ENCODE results near the gene RPS16. TPM values are rescaled to one million over a fixed set of nuclear protein-coding genes. Genes with fewer than 3 reads are reported as not detected.

Gene RPS16
- total RNA-seq, 4 donors from 2014 or later, result 1,066 to 1,636 (median 1,467) TPM

GRCh38 chr19:39407660-39408391 is 27.9 kb downstream of the RPS16 start:
- TF ChIP-seq POLR2A (IDR thresholded peaks at IDR 0.05) (peak; percentile 16 to 55), CTCF (IDR thresholded peaks at IDR 0.05 in 4 of 5, conservative IDR thresholded peaks at IDR 0.05 in 1 of 5) (no peak)
- H3K9me3 ChIP-seq, result no peaks in the 10 kb centered on the region
- DNase-seq (peak; percentile 22 to 67), ATAC-seq (no peak)
- no peaks in the 10 kb centered on the region for H3K27me3 ChIP-seq
- peaks cover 31 to 47% of the 10 kb centered on the region in 2 donors for H3K4me1 ChIP-seq
- peak overlapping the region; percentile 98 to 100 (median 100) for H3K27ac ChIP-seq
- intact Hi-C loops (cut with DNase I; ENCODE audit: low total_unique reads), result loop anchor here (10.0 kb wide), 5 partner anchors 573 to 1033 kb away; partner anchors contain the start of genes AKT2, ECH1, PSMD8 and SERTAD1
- H3K36me3 ChIP-seq, result peaks cover 6 to 23% of the 10 kb centered on the region in 2 donors
- peak overlapping the region; percentile 80 to 99 (median 94) for H3K4me3 ChIP-seq
- in situ Hi-C loops (cut with MboI; ENCODE audit: low sequenced_read_pairs in 4 of 4), result no loop called here

- intact Hi-C loops (cut with DNase I; ENCODE audit: low total_unique reads), result loop anchor here (10.0 kb wide), 5 partner anchors 573 to 1033 kb away; partner anchors contain the start of genes AKT2, ECH1, PSMD8 and SERTAD1
- H3K4me1 ChIP-seq, result peaks cover 32 to 47% of the 10 kb centered on the region in 2 donors
- ATAC-seq, result no peak
- in situ Hi-C loops (cut with MboI; ENCODE audit: low sequenced_read_pairs in 4 of 4), result no loop called here
- H3K27ac ChIP-seq, result peak overlapping the region; percentile 98 to 100 (median 100)
- no peaks in the 10 kb centered on the region for H3K9me3 ChIP-seq
- H3K27me3 ChIP-seq, result no peaks in the 10 kb centered on the region
- peak overlapping the region; percentile 80 to 99 (median 94) for H3K4me3 ChIP-seq
- TF ChIP-seq POLR2A (IDR thresholded peaks at IDR 0.05) (no peak), CTCF (IDR thresholded peaks at IDR 0.05 in 4 of 5, conservative IDR thresholded peaks at IDR 0.05 in 1 of 5) (no peak)
- no peak for DNase-seq
- peaks cover 6 to 23% of the 10 kb centered on the region in 2 donors for H3K36me3 ChIP-seq
These were observed 28.4 kb downstream of the RPS16 start for GRCh38 chr19:39407410-39407659.

- peak in 1 of 5 experiments; percentile 12 for TF ChIP-seq CTCF (IDR thresholded peaks at IDR 0.05 in 4 of 5, conservative IDR thresholded peaks at IDR 0.05 in 1 of 5)
- peak; percentile 97 for TF ChIP-seq POLR2A (IDR thresholded peaks at IDR 0.05)
- intact Hi-C loops (cut with DNase I; ENCODE audit: low total_unique reads), result loop anchor here (10.0 kb wide), 5 partner anchors 572 to 1032 kb away; partner anchors contain the start of genes AKT2, ECH1, PSMD8 and SERTAD1
- H3K36me3 ChIP-seq, result peaks cover 6 to 23% of the 10 kb centered on the region in 2 donors
- DNase-seq, result peak; percentile 89 to 93
- no peaks in the 10 kb centered on the region for H3K9me3 ChIP-seq
- peak within 1 kb of the TSS; percentile 80 to 99 (median 94) for H3K4me3 ChIP-seq
- H3K4me1 ChIP-seq, result peaks cover 37 to 52% of the 10 kb centered on the region in 2 donors
- peak; percentile 13 to 17 for ATAC-seq
- H3K27ac ChIP-seq, result peak within 1 kb of the TSS; percentile 98 to 100 (median 100)
- in situ Hi-C loops (cut with MboI; ENCODE audit: low sequenced_read_pairs in 4 of 4), result no loop called here
- H3K27me3 ChIP-seq, result no peaks in the 10 kb centered on the region
These were observed 28.9 kb downstream of the RPS16 start, which contains the start of gene ZFP36 for GRCh38 chr19:39406656-39407409. ZFP36 (plus strand) TSS chr19:39406847; CDS start chr19:39406905, 58 bp downstream.

- intact Hi-C loops (cut with DNase I; ENCODE audit: low total_unique reads), result loop anchor here (10.0 kb wide), 5 partner anchors 571 to 1031 kb away; partner anchors contain the start of genes AKT2, ECH1, PSMD8 and SERTAD1
These were observed 29.6 kb downstream of the RPS16 start for GRCh38 chr19:39405958-39406655.

More at GRCh38 chr19:39405958-39406655, 29.6 kb downstream of the RPS16 start:
- H3K4me1 ChIP-seq, result peaks cover 31 to 48% of the 10 kb centered on the region in 2 donors
- no peaks in the 10 kb centered on the region for H3K9me3 ChIP-seq
- no peaks in the 10 kb centered on the region for H3K27me3 ChIP-seq
- TF ChIP-seq CTCF (IDR thresholded peaks at IDR 0.05 in 4 of 5, conservative IDR thresholded peaks at IDR 0.05 in 1 of 5) (no peak), POLR2A (IDR thresholded peaks at IDR 0.05) (no peak)
- ATAC-seq, result no peak
- peaks cover 6 to 23% of the 10 kb centered on the region in 2 donors for H3K36me3 ChIP-seq
- in situ Hi-C loops (cut with MboI; ENCODE audit: low sequenced_read_pairs in 4 of 4), result no loop called here
- H3K27ac ChIP-seq, result peak overlapping the region; percentile 98 to 100 (median 100)
- H3K4me3 ChIP-seq, result peak overlapping the region; percentile 60 to 99 (median 94)
- peak in 1 of 2 donors; percentile 70 for DNase-seq

All from gastrocnemius medialis (tissue), 4 donors.